ENCODE results near the gene BMPR1A.

BMPR1A gene

DNA sequence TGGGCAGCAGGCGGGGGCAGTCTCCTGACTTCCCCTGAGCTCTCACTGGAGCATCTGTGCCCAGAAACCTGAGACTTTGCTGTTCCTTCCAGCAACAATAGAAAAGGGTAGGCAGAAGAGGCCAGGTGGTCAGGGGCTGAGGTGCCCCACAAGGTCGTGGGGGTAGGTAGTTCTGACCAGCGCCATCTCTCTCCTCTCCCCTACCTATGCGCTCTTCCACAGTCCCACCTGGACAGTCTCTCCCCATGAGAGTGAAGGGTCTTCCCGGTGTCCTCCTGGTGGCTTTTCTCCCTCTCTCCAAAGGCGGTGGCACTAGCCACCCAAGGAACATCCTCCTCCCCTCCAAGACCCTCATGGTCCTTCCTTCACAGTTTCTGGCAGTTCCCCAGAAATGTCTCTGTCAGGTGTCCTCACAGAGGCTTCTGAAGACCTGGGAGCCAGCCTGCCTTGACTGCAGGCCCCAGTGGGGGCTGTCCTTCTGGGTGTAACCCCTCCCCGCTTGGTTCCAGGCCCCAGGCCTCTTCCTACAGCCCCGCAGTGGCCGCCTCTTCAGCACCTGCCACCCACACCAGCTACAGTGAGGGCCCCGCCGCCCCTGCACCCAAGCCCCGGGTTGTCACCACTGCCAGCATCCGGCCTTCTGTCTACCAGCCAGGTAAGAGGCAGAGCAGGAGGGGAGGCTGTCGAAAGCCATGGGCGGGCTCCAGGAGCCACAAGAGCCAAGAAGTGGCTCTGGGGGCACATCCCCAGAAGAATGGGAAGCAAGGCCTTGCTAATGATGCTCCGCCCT, 46.8 kb upstream of the BMPR1A start:
- H3K4me3 ChIP-seq (replicated peaks; ENCODE audit: low read depth, low read length): no peak overlapping the region
- no peaks in the 10 kb centered on the region for H3K27me3 ChIP-seq (replicated peaks; ENCODE audit: control insufficient read depth, insufficient read depth, low read length)
- DNase-seq (ENCODE audit: extremely low read depth, insufficient read length): no peak
- no peaks in the 10 kb centered on the region for H3K36me3 ChIP-seq (ENCODE audit: control insufficient read depth, insufficient read depth, low read length)
- no peak for TF ChIP-seq CTCF (IDR thresholded peaks at IDR 0.05; ENCODE audit: insufficient read depth, low read length, poor library complexity, severe bottlenecking)

DNA sequence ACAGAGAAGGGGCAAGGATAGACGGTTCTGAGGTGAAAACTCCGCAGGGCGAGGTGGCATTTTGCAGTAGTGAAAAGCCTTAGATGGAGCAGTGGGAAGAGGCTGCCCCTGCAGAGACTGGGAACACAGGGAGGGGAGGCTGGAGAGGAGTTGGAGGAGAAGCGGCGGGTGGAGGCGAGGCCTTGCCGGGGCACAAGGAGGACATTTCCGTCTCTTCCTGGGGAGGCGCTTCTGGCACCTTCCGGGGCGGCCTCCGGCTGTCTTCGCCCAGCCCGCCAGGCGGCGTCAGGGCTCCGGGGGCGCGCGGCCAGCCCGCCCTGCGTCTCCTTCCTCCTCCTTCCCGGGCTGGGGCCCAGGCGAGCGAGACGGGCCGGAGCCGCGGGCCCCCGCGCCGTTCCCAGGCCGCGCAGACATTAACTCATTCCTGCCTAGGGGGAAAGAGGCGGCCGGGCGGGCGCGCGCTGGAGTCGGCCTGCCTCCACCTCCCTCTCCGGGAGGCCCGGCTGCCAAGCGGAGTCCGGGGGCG, 45.4 kb upstream of the BMPR1A start:
- H3K27me3 ChIP-seq (replicated peaks; ENCODE audit: control insufficient read depth, insufficient read depth, low read length): no peaks in the 10 kb centered on the region
- peak; percentile 91 for DNase-seq (ENCODE audit: extremely low read depth, insufficient read length)
- TF ChIP-seq CTCF (IDR thresholded peaks at IDR 0.05; ENCODE audit: insufficient read depth, low read length, poor library complexity, severe bottlenecking): peak; percentile 66
- no peaks in the 10 kb centered on the region for H3K36me3 ChIP-seq (ENCODE audit: control insufficient read depth, insufficient read depth, low read length)
- H3K4me3 ChIP-seq (replicated peaks; ENCODE audit: low read depth, low read length): peak overlapping the region; percentile 69

DNA sequence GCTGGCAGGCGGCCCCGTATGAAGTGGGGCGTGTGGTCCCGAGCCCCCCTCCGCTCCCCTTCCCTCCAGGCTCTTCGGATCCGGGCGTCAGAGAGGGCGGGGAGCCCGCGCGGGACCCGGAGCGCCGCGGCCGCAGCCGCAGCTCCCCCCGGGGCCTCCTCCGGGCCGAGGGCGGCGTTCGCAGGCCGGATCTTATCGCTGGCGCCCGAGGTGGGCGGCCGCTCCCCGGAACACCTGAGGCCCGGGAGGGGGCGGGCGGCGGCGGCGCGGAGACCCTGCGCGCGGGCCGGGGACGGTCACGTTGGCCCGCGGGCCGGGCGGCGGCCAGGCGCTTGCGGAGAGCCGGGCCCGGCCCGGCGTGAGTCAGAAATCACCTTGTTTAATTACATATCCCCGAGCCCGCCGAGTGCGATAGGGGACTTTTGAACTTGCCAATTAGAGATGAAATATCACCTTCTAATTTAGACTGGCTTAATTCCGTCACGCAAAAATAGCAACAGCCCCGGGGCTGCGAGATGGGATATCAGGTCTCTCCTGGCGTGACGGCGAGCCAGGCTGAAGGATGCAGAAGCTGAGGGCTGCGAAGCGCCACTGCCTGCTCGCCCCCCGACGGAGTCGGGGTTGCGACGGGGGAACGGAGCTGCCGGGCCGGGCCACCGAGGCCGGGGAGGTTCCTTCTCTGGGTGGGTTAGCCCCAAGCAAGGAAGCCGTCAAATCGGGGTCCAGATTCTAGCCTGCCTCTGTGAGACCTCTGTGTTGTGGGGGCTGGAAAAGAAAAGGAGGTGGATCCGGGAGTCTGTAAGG, 44.7 kb upstream of the BMPR1A start:
- Histone ChIP-seq H3K4me3 (replicated peaks; ENCODE audit: low read depth, low read length) (peak overlapping the region; percentile 69), H3K27me3 (replicated peaks; ENCODE audit: control insufficient read depth, insufficient read depth, low read length) (no peaks in the 10 kb centered on the region), H3K36me3 (ENCODE audit: control insufficient read depth, insufficient read depth, low read length) (no peaks in the 10 kb centered on the region)
- TF ChIP-seq CTCF (IDR thresholded peaks at IDR 0.05; ENCODE audit: insufficient read depth, low read length, poor library complexity, severe bottlenecking): no peak
- DNase-seq (ENCODE audit: extremely low read depth, insufficient read length): peak; percentile 78

DNA sequence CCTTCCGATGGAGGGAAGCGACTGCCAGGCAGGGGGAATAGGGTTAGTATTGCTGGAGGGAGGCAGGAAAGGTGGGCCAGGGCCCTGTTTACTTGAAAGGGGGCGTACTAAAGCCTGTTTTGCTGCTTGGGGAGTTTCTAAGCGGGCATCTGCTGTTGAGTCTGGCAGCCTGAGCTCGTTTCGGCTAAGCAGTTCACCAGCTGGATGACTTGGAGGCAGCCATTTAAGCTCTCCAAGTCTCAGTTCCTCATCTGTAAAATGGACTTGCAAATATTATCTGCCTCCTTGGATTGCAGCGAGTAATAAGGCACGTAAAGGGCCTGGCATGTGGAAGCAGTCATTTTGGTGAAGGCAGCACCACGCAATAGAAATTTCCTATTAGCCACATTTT, 44.1 kb upstream of the BMPR1A start:
- Histone ChIP-seq H3K4me3 (replicated peaks; ENCODE audit: low read depth, low read length) (peak overlapping the region; percentile 69), H3K27me3 (replicated peaks; ENCODE audit: control insufficient read depth, insufficient read depth, low read length) (no peaks in the 10 kb centered on the region), H3K36me3 (ENCODE audit: control insufficient read depth, insufficient read depth, low read length) (no peaks in the 10 kb centered on the region)
- peak; percentile 73 for DNase-seq (ENCODE audit: extremely low read depth, insufficient read length)
- TF ChIP-seq CTCF (IDR thresholded peaks at IDR 0.05; ENCODE audit: insufficient read depth, low read length, poor library complexity, severe bottlenecking): no peak

- TF ChIP-seq CTCF (IDR thresholded peaks at IDR 0.05; ENCODE audit: insufficient read depth, low read length, poor library complexity, severe bottlenecking): no peak
- no peaks in the 10 kb centered on the region for H3K36me3 ChIP-seq (ENCODE audit: control insufficient read depth, insufficient read depth, low read length)
- H3K27me3 ChIP-seq (replicated peaks; ENCODE audit: control insufficient read depth, insufficient read depth, low read length): no peaks in the 10 kb centered on the region
- H3K4me3 ChIP-seq (replicated peaks; ENCODE audit: low read depth, low read length): no peak overlapping the region
- no peak for DNase-seq (ENCODE audit: extremely low read depth, insufficient read length)
Observed at GRCh38 chr10:86715156-86715795, 41.1 kb upstream of the BMPR1A start.

Data from GM06990 (cell line).